SK-N-SH (cell line): ENCODE measurements around the gene SMARCD2. TPM values are rescaled to one million over a fixed set of nuclear protein-coding genes. Genes with fewer than 3 reads are reported as not detected.

Experiments used
- CTCF ChIA-PET: fragments of 300-600, 350-600 bp; formaldehyde crosslinking; extraction: SDS; loops from one replicate; lab custom pipeline; 2021; lab: Yijun Ruan, JAX
- POLR2A ChIA-PET: fragments of 350-600 bp; sonication (Branson Sonifier 250); formaldehyde crosslinking; extraction: SDS; loops from one replicate; lab custom pipeline; 2020; ENCODE audit warnings: antibody characterized with exemption, inconsistent platforms; lab: Yijun Ruan, JAX
- DNase-seq: peaks from one replicate; pipeline ENCODE4 v3.0.0; 2012
- H2AFZ ChIP-seq: fragments of 200-600 bp; sonication (generic); 2 replicates; pipeline ENCODE4 v1.8.1; 2016; ENCODE audit warnings: antibody characterized with exemption, mild to moderate bottlenecking, low read depth
- H3F3A ChIP-seq: fragments of 200-600 bp; sonication (generic); replicated peaks from 2 replicates; pipeline ENCODE3; 2016; ENCODE audit warnings: antibody characterized with exemption, mild to moderate bottlenecking; ENCODE audit not compliant: insufficient read depth
- H3K27ac ChIP-seq, 2 experiments: fragments of 200-500 bp in 1 of 2; fragments of 200-600 bp in 1 of 2; sonication (Bioruptor generic) in 1 of 2; sonication (generic), shearing (Covaris generic) in 1 of 2; 2 replicates each; pipeline versions ENCODE4 v1.5.1 to v1.6.1; 2014 to 2016; ENCODE audit warnings: low read depth in 2 of 2, inconsistent platforms in 1 of 2, low read length in 1 of 2, mild to moderate bottlenecking in 1 of 2, mixed read lengths in 1 of 2
- H3K27me3 ChIP-seq: fragments of 200-600 bp; sonication (generic), shearing (Covaris generic); 2 replicates; pipeline ENCODE4 v1.6.1; 2016; ENCODE audit warnings: mixed run types; ENCODE audit not compliant: insufficient read depth
- H3K36me3 ChIP-seq, 2 experiments: fragments of 200-500 bp in 1 of 2; fragments of 200-600 bp in 1 of 2; sonication (Bioruptor generic) in 1 of 2; sonication (generic) in 1 of 2; replicated peaks in 1 of 2; 2 replicates each; pipeline versions ENCODE3 to v1.5.1; 2014 to 2016; ENCODE audit warnings: low read length in 1 of 2, mild to moderate bottlenecking in 1 of 2; ENCODE audit not compliant: insufficient read depth in 2 of 2, control insufficient read depth in 1 of 2
- H3K4me1 ChIP-seq, 2 experiments: fragments of 200-500 bp in 1 of 2; fragments of 200-600 bp in 1 of 2; sonication (Bioruptor generic) in 1 of 2; sonication (generic), shearing (Covaris generic) in 1 of 2; 2 replicates each; pipeline versions ENCODE4 v1.5.1 to v1.6.1; 2014 to 2016; ENCODE audit warnings: low read depth in 1 of 2, low read length in 1 of 2, mixed run types in 1 of 2; ENCODE audit not compliant: insufficient read depth in 2 of 2, control insufficient read depth in 1 of 2
- H3K4me2 ChIP-seq: fragments of 200-600 bp; sonication (generic), shearing (Covaris generic); 2 replicates; pipeline ENCODE4 v1.6.1; 2017; ENCODE audit warnings: mixed run types
- H3K4me3 ChIP-seq, 2 experiments: fragments of 200-500 bp in 1 of 2; fragments of 200-600 bp in 1 of 2; sonication (Bioruptor generic) in 1 of 2; sonication (generic), shearing (Covaris generic) in 1 of 2; 2 replicates each; pipeline versions ENCODE4 v1.5.1 to v1.8.1; 2014 to 2016; ENCODE audit warnings: low read depth in 2 of 2, inconsistent platforms in 1 of 2, low read length in 1 of 2, mild to moderate bottlenecking in 1 of 2, mixed read lengths in 1 of 2, moderate library complexity in 1 of 2
- H3K79me2 ChIP-seq: fragments of 200-600 bp; sonication (generic); 2 replicates; pipeline ENCODE4 v1.8.1; 2017; ENCODE audit warnings: mild to moderate bottlenecking; ENCODE audit not compliant: insufficient read depth
- H3K9ac ChIP-seq: fragments of 200-600 bp; sonication (generic); 2 replicates; pipeline ENCODE4 v1.6.1; 2017; ENCODE audit warnings: mixed run types
- H3K9me2 ChIP-seq: fragments of 200-600 bp; sonication (generic); 2 replicates; pipeline ENCODE4 v1.6.1; 2017; ENCODE audit warnings: mixed run types
- H3K9me3 ChIP-seq: fragments of 200-600 bp; sonication (generic); 2 replicates; pipeline ENCODE4 v1.6.1; 2017; ENCODE audit warnings: mixed run types, mild to moderate bottlenecking, moderate library complexity
- H4K20me1 ChIP-seq: fragments of 200-600 bp; sonication (generic); 2 replicates; pipeline ENCODE4 v1.6.1; 2017; ENCODE audit warnings: mild to moderate bottlenecking, mixed run types; ENCODE audit not compliant: insufficient read depth
- EZH2phosphoT487 ChIP-seq: fragments of 200-600 bp; sonication (generic); IDR thresholded peaks from 2 replicates; pipeline ENCODE4 v1.6.1; 2017; ENCODE audit warnings: low read depth, mixed run types, mild to moderate bottlenecking, antibody characterized with exemption, moderate library complexity, borderline replicate concordance
- FOXJ3 ChIP-seq: sonication (generic); formaldehyde crosslinking; IDR thresholded peaks from 2 replicates; pipeline ENCODE4 v1.5.1; 2020; ENCODE audit warnings: mild to moderate bottlenecking, missing genetic modification reagents
- FOXM1 ChIP-seq: IDR thresholded peaks from 2 replicates; pipeline ENCODE4 v1.4.0; 2012; ENCODE audit warnings: low read depth, mild to moderate bottlenecking
- GABPA ChIP-seq: IDR thresholded peaks from 2 replicates; pipeline ENCODE4 v1.4.0; 2012; ENCODE audit warnings: low read depth, mild to moderate bottlenecking
- JUND ChIP-seq: IDR thresholded peaks from 2 replicates; pipeline ENCODE4 v1.4.0; 2012
- MEF2A ChIP-seq: IDR thresholded peaks from 2 replicates; pipeline ENCODE4 v1.4.0; 2012; ENCODE audit warnings: low read depth, borderline replicate concordance
- MXI1 ChIP-seq: IDR thresholded peaks from 2 replicates; pipeline ENCODE4 v1.6.1; 2012; ENCODE audit warnings: mild to moderate bottlenecking, low read depth, low read length, improper control_type of control experiment
- NFIC ChIP-seq: IDR thresholded peaks from 2 replicates; pipeline ENCODE4 v1.4.0; 2012; ENCODE audit warnings: borderline replicate concordance
- POLR2AphosphoS5 ChIP-seq: IDR thresholded peaks from 2 replicates; pipeline ENCODE4 v1.6.1; 2012; ENCODE audit warnings: low read depth, low read length
- RAD21 ChIP-seq: IDR thresholded peaks from 2 replicates; pipeline ENCODE4 v1.6.1; 2012; ENCODE audit warnings: mild to moderate bottlenecking, low read length
- USF2 ChIP-seq: fragments of 150-350 bp; IDR thresholded peaks from 2 replicates; pipeline ENCODE4 v1.6.1; 2017; ENCODE audit warnings: antibody characterized with exemption, low read length, low read depth, borderline replicate concordance
- YY1 ChIP-seq: IDR thresholded peaks from 2 replicates; pipeline ENCODE4 v1.4.0; 2012; ENCODE audit warnings: low read depth, mild to moderate bottlenecking
- WGBS: methylation state at CpG from one replicate; pipeline ENCODE4 v1.1.6; 2017; ENCODE audit warnings: low lambda C conversion rate; 5-methylcytosine and 5-hydroxymethylcytosine counted together
- polyA plus RNA-seq, 3 experiments: library from polyadenylated mRNA; depleted of rRNA; stranded (reverse); fragments of >200 nt; gene quantifications; 2 replicates each; pipeline ENCODE4 v1.2.3, GENCODE V29; 2012
- TF ChIP-seq, protein P1 (sequence below): IDR thresholded peaks from 2 replicates; pipeline ENCODE4 v1.4.0; 2012; ENCODE audit warnings: low read depth, borderline replicate concordance
- TF ChIP-seq, protein P2 (sequence below): IDR thresholded peaks from 2 replicates; pipeline ENCODE4 v1.4.0; 2012; ENCODE audit warnings: low read depth
- TF ChIP-seq, protein P3 (sequence below): IDR thresholded peaks from 2 replicates; pipeline ENCODE4 v1.6.1; 2012; ENCODE audit warnings: mild to moderate bottlenecking, low read depth, low read length, moderate library complexity

Gene SMARCD2
- polyA plus RNA-seq, 1 of the 3 experiments (the other 2 are of a cell fraction), result 89.1 TPM

GRCh38 chr17:63817736-63818385, 24.6 kb downstream of the SMARCD2 start:
- no peak overlapping the region for H3K4me2 ChIP-seq
- no peaks in the 10 kb centered on the region for H3K9me3 ChIP-seq
- WGBS, result 96% methylated on average over 27 of the region's 27 CpGs
- ChIA-PET POLR2A (interaction anchor here (1.0 kb wide), 1 partner anchor 9 kb away, joined by 7 read pairs; the partner anchor contains the start of gene PSMC5), CTCF (interaction anchor here (1.0 to 2.3 kb wide), 9 partner anchors 8 to 206 kb away, joined by 3 to 10 read pairs (median 6); partner anchors contain the start of gene FTSJ3)
- no peaks in the 10 kb centered on the region for H3K9me2 ChIP-seq
- no peak overlapping the region for H3K9ac ChIP-seq
- no peak overlapping the region for H2AFZ ChIP-seq
- no peak overlapping the region for H3K27ac ChIP-seq
- H3K36me3 ChIP-seq, result peaks cover 93 to 95% of the 10 kb centered on the region in 2 experiments
- no peaks in the 10 kb centered on the region; a peak in 1 of 4 replicates for H3K4me1 ChIP-seq
- H3F3A ChIP-seq, result peaks cover 67% of the 10 kb centered on the region
- H3K79me2 ChIP-seq, result peaks cover 26% of the 10 kb centered on the region; the same call in 1 of the 2 replicates
- H3K4me3 ChIP-seq, result no peak overlapping the region
- H4K20me1 ChIP-seq, result peaks cover 23% of the 10 kb centered on the region; the same call in 1 of the 2 replicates
- DNase-seq, result no peak
- TF ChIP-seq, protein P1, sequence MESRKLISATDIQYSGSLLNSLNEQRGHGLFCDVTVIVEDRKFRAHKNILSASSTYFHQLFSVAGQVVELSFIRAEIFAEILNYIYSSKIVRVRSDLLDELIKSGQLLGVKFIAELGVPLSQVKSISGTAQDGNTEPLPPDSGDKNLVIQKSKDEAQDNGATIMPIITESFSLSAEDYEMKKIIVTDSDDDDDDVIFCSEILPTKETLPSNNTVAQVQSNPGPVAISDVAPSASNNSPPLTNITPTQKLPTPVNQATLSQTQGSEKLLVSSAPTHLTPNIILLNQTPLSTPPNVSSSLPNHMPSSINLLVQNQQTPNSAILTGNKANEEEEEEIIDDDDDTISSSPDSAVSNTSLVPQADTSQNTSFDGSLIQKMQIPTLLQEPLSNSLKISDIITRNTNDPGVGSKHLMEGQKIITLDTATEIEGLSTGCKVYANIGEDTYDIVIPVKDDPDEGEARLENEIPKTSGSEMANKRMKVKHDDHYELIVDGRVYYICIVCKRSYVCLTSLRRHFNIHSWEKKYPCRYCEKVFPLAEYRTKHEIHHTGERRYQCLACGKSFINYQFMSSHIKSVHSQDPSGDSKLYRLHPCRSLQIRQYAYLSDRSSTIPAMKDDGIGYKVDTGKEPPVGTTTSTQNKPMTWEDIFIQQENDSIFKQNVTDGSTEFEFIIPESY, result no peak
- TF ChIP-seq, protein P2, sequence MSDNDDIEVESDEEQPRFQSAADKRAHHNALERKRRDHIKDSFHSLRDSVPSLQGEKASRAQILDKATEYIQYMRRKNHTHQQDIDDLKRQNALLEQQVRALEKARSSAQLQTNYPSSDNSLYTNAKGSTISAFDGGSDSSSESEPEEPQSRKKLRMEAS, result no peak
- TF ChIP-seq YY1 (no peak), RAD21 (no peak), USF2 (no peak), POLR2AphosphoS5 (peak; percentile 4; the same call in 1 of the 2 replicates)
- H3K27me3 ChIP-seq, result no peaks in the 10 kb centered on the region

- Histone ChIP-seq H3K27ac (peak overlapping the region in 1 of 2 experiments; percentile 14; a peak in 1 of 4 replicates), H3K4me3 (no peak overlapping the region), H3K9me2 (no peaks in the 10 kb centered on the region), H3K9me3 (no peaks in the 10 kb centered on the region), H3K9ac (no peak overlapping the region), H3F3A (peaks cover 58% of the 10 kb centered on the region), H3K79me2 (peaks cover 23% of the 10 kb centered on the region; the same call in 1 of the 2 replicates), H3K4me1 (no peaks in the 10 kb centered on the region; a peak in 1 of 4 replicates), H3K27me3 (no peaks in the 10 kb centered on the region), H3K36me3 (peaks cover 93 to 95% of the 10 kb centered on the region in 2 experiments), H3K4me2 (no peak overlapping the region), H2AFZ (no peak overlapping the region), H4K20me1 (peaks cover 23% of the 10 kb centered on the region; the same call in 1 of the 2 replicates)
- ChIA-PET POLR2A (no interaction called here), CTCF (interaction anchor here (1.1 to 2.3 kb wide), 6 partner anchors 10 to 121 kb away, joined by 3 to 8 read pairs (median 4); partner anchors contain the start of gene FTSJ3)
- 88% methylated on average over 4 of the region's 4 CpGs for WGBS
- no peak for DNase-seq
- TF ChIP-seq NFIC (no peak), MXI1 (no peak), FOXM1 (no peak), EZH2phosphoT487 (no peak), JUND (no peak), YY1 (no peak), MEF2A (no peak), GABPA (no peak), FOXJ3 (CRISPR knock-in tag) (no peak), USF2 (no peak)
- TF ChIP-seq, protein P3, sequence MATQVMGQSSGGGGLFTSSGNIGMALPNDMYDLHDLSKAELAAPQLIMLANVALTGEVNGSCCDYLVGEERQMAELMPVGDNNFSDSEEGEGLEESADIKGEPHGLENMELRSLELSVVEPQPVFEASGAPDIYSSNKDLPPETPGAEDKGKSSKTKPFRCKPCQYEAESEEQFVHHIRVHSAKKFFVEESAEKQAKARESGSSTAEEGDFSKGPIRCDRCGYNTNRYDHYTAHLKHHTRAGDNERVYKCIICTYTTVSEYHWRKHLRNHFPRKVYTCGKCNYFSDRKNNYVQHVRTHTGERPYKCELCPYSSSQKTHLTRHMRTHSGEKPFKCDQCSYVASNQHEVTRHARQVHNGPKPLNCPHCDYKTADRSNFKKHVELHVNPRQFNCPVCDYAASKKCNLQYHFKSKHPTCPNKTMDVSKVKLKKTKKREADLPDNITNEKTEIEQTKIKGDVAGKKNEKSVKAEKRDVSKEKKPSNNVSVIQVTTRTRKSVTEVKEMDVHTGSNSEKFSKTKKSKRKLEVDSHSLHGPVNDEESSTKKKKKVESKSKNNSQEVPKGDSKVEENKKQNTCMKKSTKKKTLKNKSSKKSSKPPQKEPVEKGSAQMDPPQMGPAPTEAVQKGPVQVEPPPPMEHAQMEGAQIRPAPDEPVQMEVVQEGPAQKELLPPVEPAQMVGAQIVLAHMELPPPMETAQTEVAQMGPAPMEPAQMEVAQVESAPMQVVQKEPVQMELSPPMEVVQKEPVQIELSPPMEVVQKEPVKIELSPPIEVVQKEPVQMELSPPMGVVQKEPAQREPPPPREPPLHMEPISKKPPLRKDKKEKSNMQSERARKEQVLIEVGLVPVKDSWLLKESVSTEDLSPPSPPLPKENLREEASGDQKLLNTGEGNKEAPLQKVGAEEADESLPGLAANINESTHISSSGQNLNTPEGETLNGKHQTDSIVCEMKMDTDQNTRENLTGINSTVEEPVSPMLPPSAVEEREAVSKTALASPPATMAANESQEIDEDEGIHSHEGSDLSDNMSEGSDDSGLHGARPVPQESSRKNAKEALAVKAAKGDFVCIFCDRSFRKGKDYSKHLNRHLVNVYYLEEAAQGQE, result no peak
Measured at GRCh38 chr17:63816669-63817068, 25.8 kb downstream of the SMARCD2 start.
